ENCODE measurements around the gene SPATA24. TPM values are rescaled to one million over a fixed set of nuclear protein-coding genes. Genes with fewer than 3 reads are reported as not detected.

SPATA24 gene
- total and polyA plus RNA-seq, 2 of the 8 experiments (the other 6 are each of a cell fraction or from before 2014, with no cell fraction given): 5.8 to 9.4 TPM

DNA sequence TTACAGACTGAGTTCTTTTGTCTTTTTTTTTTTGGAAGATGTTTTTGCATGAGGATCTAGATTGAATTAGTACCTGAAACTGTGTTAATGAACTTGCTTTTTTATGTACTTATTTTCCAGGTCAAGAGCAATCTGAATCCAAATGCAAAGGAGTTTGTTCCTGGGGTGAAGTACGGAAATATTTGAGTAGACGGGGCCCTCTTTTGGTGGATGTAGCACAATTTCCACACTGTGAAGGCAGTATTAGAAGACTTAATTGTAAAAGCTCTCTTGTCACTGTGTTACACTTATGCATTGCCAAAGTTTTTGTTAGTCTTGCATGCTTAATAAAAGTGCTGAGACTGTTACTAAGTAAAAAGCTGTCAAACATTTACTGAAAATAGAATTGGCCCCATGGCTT lies 35.3 kb downstream of the SPATA24 start:
- no peak overlapping the region for H2AFZ ChIP-seq (ENCODE audit: low read length)
- DNase-seq (ENCODE audit: low read depth in 1 of 2, low spot score in 2 of 2): no peak
- no peak overlapping the region for H2BK20ac ChIP-seq (ENCODE audit: low read length)
- no peak for FAIRE-seq
- H3K9ac ChIP-seq (replicated peaks in 1 of 4; ENCODE audit: extremely low read depth in 1 of 4, low read depth in 3 of 4, low read length in 3 of 4): no peak overlapping the region
- H2BK15ac ChIP-seq (ENCODE audit: low read length): no peak overlapping the region
- H3K56ac ChIP-seq (replicated peaks; ENCODE audit: insufficient read length, low read depth, low read length): no peak overlapping the region
- TF ChIP-seq BRCA1 (IDR thresholded peaks at IDR 0.05; ENCODE audit: low read depth, low read length): no peak
- TF ChIP-seq RAD21 (IDR thresholded peaks at IDR 0.05 in 1 of 2, conservative IDR thresholded peaks at IDR 0.05 in 1 of 2; ENCODE audit: low read depth in 2 of 2, low read length in 2 of 2): peak; percentile 30 to 32; a peak in 3 of 4 replicates
- no peak for TF ChIP-seq CBX5 (IDR thresholded peaks at IDR 0.05; ENCODE audit: low read depth, low read length)
- no peak for TF ChIP-seq JUND (IDR thresholded peaks at IDR 0.05; ENCODE audit: low read length)
- H2BK120ac ChIP-seq (replicated peaks; ENCODE audit: low read depth, low read length): no peak overlapping the region
- no peaks in the 10 kb centered on the region for H3K9me3 ChIP-seq (ENCODE audit: insufficient read depth in 2 of 2, low read depth in 1 of 2, low read length in 1 of 2)
- H3K4me3 ChIP-seq (ENCODE audit: extremely low read depth in 1 of 4, insufficient read depth in 2 of 4, low read depth in 3 of 4, low read length in 4 of 4): no peak overlapping the region
- no peak overlapping the region for H4K91ac ChIP-seq (replicated peaks; ENCODE audit: insufficient read length, low read length)
- H4K8ac ChIP-seq (ENCODE audit: extremely low read depth, insufficient read depth, low read length): no peak overlapping the region
- H3K36me3 ChIP-seq (ENCODE audit: control insufficient read depth in 2 of 4, insufficient read depth in 4 of 4, low read length in 3 of 4): peaks cover 17 to 70% (median 47%) of the 10 kb centered on the region in 4 experiments
- ChIA-PET POLR2A (ENCODE audit: partially characterized antibody) (interaction anchor here (0.6 to 1.8 kb wide), 11 partner anchors 8 to 122 kb away, joined by 3 to 7 read pairs (median 4); no protein-coding TSS in a partner anchor), CTCF (ENCODE audit: partially characterized antibody) (interaction anchor here (0.6 to 1.7 kb wide), 9 partner anchors 11 to 718 kb away, joined by 3 to 6 read pairs (median 3); no protein-coding TSS in a partner anchor)
- no peaks in the 10 kb centered on the region for H3K23me2 ChIP-seq (ENCODE audit: low read depth, low read length)
- peaks cover 0 to 3% of the 10 kb centered on the region in 2 experiments for H4K20me1 ChIP-seq (replicated peaks in 1 of 2; ENCODE audit: control insufficient read depth in 1 of 2, insufficient read depth in 2 of 2, low read length in 2 of 2)
- no peak overlapping the region for H3K4me2 ChIP-seq (ENCODE audit: insufficient read depth in 1 of 2, low read depth in 2 of 2, low read length in 2 of 2)
- H3K79me1 ChIP-seq (ENCODE audit: low read depth, low read length): no peaks in the 10 kb centered on the region; the same call in 1 of the 2 replicates
- 88% methylated on average over 2 of the region's 2 CpGs; no CpG with 5 or more reads in 1 of the 2 experiments for WGBS, 2 experiments (ENCODE audit: extremely low coverage in 1 of 2, insufficient coverage in 1 of 2, insufficient read length in 1 of 2, insufficient replicate concordance in 2 of 2, low coverage in 1 of 2, low lambda C conversion rate in 2 of 2, missing lambda C conversion rate in 1 of 2)
- no peak overlapping the region for H2BK12ac ChIP-seq (ENCODE audit: low read depth, low read length)
- H3K4me1 ChIP-seq (replicated peaks in 1 of 4; ENCODE audit: control insufficient read depth in 3 of 4, insufficient read depth in 4 of 4, low read length in 3 of 4): no peaks in the 10 kb centered on the region
- no peak overlapping the region for H3K23ac ChIP-seq (ENCODE audit: insufficient read length)
- no peaks in the 10 kb centered on the region for H3K27me3 ChIP-seq (replicated peaks in 1 of 4; ENCODE audit: control insufficient read depth in 3 of 4, extremely low read depth in 1 of 4, insufficient read depth in 3 of 4, low read length in 3 of 4)
- no peak overlapping the region for H2BK5ac ChIP-seq (ENCODE audit: low read depth, low read length)
- H3K79me2 ChIP-seq (ENCODE audit: control insufficient read depth in 1 of 2, insufficient read depth in 2 of 2, low read length in 2 of 2): no peaks in the 10 kb centered on the region; a peak in 1 of 4 replicates
- H3K18ac ChIP-seq (ENCODE audit: extremely low read depth, low read length): no peak overlapping the region
- no peak overlapping the region for H2AK5ac ChIP-seq (ENCODE audit: low read depth, low read length)
- H3K4ac ChIP-seq (replicated peaks; ENCODE audit: insufficient read length, low read depth, low read length): no peak overlapping the region
- H4K5ac ChIP-seq (ENCODE audit: insufficient read length, low read depth, low read length): no peak overlapping the region
- H3K27ac ChIP-seq (ENCODE audit: low read depth, low read length): no peak overlapping the region
- H3K14ac ChIP-seq (ENCODE audit: insufficient read length): no peak overlapping the region

Measured in H1 (cell line).